IMR-90 (cell line): Measurements from ENCODE around the gene GOSR1.

Experiments used
- CEBPB ChIP-seq: IDR thresholded peaks from 2 replicates; pipeline ENCODE4 v1.6.1; 2012; ENCODE audit warnings: low read depth, low read length, improper control_type of control experiment
- CHD1 ChIP-seq: IDR thresholded peaks from 2 replicates; pipeline ENCODE4 v1.6.1; 2012; ENCODE audit warnings: low read depth, low read length, improper control_type of control experiment
- FOS ChIP-seq: fragments of 150-350 bp; IDR thresholded peaks from 2 replicates; pipeline ENCODE4 v1.6.1; 2016; ENCODE audit warnings: low read depth, low read length
- MAFK ChIP-seq: IDR thresholded peaks from 2 replicates; pipeline ENCODE4 v1.6.1; 2012; ENCODE audit warnings: low read depth, low read length, improper control_type of control experiment
- MAZ ChIP-seq: IDR thresholded peaks from 2 replicates; pipeline ENCODE4 v1.6.1; 2012; ENCODE audit warnings: low read depth, mild to moderate bottlenecking, low read length, improper control_type of control experiment, moderate library complexity, borderline replicate concordance
- MXI1 ChIP-seq: IDR thresholded peaks from 2 replicates; pipeline ENCODE4 v1.6.1; 2012; ENCODE audit warnings: low read depth, mild to moderate bottlenecking, low read length, moderate library complexity, borderline replicate concordance
- POLR2A ChIP-seq: IDR thresholded peaks from 2 replicates; pipeline ENCODE4 v1.6.1; 2012; ENCODE audit warnings: mild to moderate bottlenecking, low read depth, low read length
- RAD21 ChIP-seq: IDR thresholded peaks from 2 replicates; pipeline ENCODE4 v1.6.1; 2012; ENCODE audit warnings: low read length, improper control_type of control experiment
- RFX5 ChIP-seq: IDR thresholded peaks from 2 replicates; pipeline ENCODE4 v1.8.0; 2012; ENCODE audit warnings: low read depth, mild to moderate bottlenecking, low read length, moderate library complexity
- SMC3 ChIP-seq: fragments of 150-350 bp; IDR thresholded peaks from 2 replicates; pipeline ENCODE4 v1.6.1; 2016; ENCODE audit warnings: low read depth, mild to moderate bottlenecking, antibody characterized with exemption, low read length, moderate library complexity
- USF2 ChIP-seq: fragments of 150-350 bp; IDR thresholded peaks from 2 replicates; pipeline ENCODE4 v1.6.1; 2017; ENCODE audit warnings: mild to moderate bottlenecking, antibody characterized with exemption, low read length, low read depth
- TF ChIP-seq, protein P1 (sequence below): conservative IDR thresholded peaks from 2 replicates; pipeline ENCODE4 v1.5.1; 2012; ENCODE audit warnings: mild to moderate bottlenecking, low read depth, low read length, improper control_type of control experiment
- TF ChIP-seq, protein P2 (sequence below): fragments of 150-350 bp; IDR thresholded peaks from 2 replicates; pipeline ENCODE4 v1.6.1; 2016; ENCODE audit warnings: low read depth, mild to moderate bottlenecking, low read length, moderate library complexity, borderline replicate concordance

DNA sequence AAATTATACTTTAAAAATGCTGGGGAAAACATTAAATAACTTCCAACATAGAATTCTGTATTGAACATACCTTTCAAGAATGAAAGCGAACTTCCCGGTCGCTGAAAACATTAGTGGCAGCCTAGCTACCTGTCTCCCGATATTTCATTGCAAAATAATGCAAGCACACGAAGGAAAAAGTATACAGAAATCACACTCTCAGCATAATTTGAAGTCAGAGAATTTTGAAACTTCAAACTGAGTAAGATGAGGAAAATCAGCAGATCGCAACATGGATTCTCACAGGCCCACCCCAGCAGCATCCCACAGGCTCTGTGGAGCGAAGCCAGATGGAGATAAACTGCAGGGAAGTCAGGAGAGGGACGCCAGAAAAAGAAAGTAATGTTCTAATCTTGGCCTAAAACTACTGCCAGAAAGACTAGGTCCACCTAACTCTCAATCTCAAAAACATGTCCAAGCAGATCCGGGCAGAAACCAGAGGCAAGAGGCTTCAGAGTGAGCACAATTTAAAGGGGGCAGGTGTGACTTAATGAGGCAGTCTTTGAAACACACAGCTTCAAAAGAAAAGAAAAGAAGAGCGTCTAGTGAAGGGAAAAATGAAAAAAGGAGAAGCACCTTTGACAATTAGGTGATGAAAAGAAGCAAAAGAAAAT, 4.8 kb upstream of the GOSR1 start:
- TF ChIP-seq POLR2A (no peak), RAD21 (no peak), MAZ (no peak), RFX5 (no peak), CEBPB (no peak), SMC3 (no peak), CHD1 (no peak), MXI1 (no peak), MAFK (peak; percentile 39; the same call in 1 of the 2 replicates), FOS (no peak), USF2 (no peak)
- TF ChIP-seq, protein P1, sequence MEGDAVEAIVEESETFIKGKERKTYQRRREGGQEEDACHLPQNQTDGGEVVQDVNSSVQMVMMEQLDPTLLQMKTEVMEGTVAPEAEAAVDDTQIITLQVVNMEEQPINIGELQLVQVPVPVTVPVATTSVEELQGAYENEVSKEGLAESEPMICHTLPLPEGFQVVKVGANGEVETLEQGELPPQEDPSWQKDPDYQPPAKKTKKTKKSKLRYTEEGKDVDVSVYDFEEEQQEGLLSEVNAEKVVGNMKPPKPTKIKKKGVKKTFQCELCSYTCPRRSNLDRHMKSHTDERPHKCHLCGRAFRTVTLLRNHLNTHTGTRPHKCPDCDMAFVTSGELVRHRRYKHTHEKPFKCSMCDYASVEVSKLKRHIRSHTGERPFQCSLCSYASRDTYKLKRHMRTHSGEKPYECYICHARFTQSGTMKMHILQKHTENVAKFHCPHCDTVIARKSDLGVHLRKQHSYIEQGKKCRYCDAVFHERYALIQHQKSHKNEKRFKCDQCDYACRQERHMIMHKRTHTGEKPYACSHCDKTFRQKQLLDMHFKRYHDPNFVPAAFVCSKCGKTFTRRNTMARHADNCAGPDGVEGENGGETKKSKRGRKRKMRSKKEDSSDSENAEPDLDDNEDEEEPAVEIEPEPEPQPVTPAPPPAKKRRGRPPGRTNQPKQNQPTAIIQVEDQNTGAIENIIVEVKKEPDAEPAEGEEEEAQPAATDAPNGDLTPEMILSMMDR, result no peak
- TF ChIP-seq, protein P2, sequence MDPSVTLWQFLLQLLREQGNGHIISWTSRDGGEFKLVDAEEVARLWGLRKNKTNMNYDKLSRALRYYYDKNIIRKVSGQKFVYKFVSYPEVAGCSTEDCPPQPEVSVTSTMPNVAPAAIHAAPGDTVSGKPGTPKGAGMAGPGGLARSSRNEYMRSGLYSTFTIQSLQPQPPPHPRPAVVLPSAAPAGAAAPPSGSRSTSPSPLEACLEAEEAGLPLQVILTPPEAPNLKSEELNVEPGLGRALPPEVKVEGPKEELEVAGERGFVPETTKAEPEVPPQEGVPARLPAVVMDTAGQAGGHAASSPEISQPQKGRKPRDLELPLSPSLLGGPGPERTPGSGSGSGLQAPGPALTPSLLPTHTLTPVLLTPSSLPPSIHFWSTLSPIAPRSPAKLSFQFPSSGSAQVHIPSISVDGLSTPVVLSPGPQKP, result no peak
